GM12875 (cell line): ENCODE measurements around the gene SDK1.

Source experiments
- H3K4me3 ChIP-seq: one replicate; pipeline ENCODE4 v1.5.1; 2011; ENCODE audit warnings: low read depth, low read length, control low read depth
- TF ChIP-seq, protein P1 (sequence below): IDR thresholded peaks from 2 replicates; pipeline ENCODE4 v1.5.1; 2011; ENCODE audit warnings: low read depth, mild to moderate bottlenecking, control low read depth, inconsistent platforms, low read length, moderate library complexity, borderline replicate concordance; ENCODE audit not compliant: insufficient read depth

The SDK1 gene

GRCh38 chr7:3992841-3993240, 691.8 kb downstream of the SDK1 start:
- TF ChIP-seq, protein P1, sequence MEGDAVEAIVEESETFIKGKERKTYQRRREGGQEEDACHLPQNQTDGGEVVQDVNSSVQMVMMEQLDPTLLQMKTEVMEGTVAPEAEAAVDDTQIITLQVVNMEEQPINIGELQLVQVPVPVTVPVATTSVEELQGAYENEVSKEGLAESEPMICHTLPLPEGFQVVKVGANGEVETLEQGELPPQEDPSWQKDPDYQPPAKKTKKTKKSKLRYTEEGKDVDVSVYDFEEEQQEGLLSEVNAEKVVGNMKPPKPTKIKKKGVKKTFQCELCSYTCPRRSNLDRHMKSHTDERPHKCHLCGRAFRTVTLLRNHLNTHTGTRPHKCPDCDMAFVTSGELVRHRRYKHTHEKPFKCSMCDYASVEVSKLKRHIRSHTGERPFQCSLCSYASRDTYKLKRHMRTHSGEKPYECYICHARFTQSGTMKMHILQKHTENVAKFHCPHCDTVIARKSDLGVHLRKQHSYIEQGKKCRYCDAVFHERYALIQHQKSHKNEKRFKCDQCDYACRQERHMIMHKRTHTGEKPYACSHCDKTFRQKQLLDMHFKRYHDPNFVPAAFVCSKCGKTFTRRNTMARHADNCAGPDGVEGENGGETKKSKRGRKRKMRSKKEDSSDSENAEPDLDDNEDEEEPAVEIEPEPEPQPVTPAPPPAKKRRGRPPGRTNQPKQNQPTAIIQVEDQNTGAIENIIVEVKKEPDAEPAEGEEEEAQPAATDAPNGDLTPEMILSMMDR: no peak
- H3K4me3 ChIP-seq: no peak overlapping the region

- TF ChIP-seq, protein P1: no peak
- no peak overlapping the region for H3K4me3 ChIP-seq
Observed at GRCh38 chr7:3994764-3995163, 693.7 kb downstream of the SDK1 start.

GRCh38 chr7:3995187-3995586, 694.1 kb downstream of the SDK1 start:
- no peak overlapping the region for H3K4me3 ChIP-seq
- TF ChIP-seq, protein P1: no peak

DNA sequence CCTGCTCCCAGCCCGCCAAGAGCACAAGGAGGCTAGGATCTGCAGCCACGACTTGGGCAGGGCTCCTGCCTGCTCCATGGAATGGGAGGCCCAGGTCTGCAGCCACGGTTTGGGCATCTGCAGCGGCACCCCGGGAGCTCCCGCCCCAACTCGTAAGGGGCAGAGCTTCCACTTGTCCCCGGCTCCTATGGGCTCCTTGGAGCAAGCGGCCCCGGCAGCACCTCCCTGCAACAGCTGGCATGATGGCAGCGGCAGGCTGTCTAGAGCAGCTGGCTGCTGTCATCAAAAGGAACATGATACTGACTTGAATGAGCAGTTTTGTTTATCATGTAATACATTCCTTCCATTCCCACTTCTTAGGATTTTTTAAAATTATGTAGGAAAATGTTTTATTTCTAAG, 697.0 kb downstream of the SDK1 start:
- TF ChIP-seq, protein P1: no peak
- H3K4me3 ChIP-seq: no peak overlapping the region

GRCh38 chr7:4000139-4000538, 699.1 kb downstream of the SDK1 start:
- H3K4me3 ChIP-seq: no peak overlapping the region
- TF ChIP-seq, protein P1: no peak

DNA sequence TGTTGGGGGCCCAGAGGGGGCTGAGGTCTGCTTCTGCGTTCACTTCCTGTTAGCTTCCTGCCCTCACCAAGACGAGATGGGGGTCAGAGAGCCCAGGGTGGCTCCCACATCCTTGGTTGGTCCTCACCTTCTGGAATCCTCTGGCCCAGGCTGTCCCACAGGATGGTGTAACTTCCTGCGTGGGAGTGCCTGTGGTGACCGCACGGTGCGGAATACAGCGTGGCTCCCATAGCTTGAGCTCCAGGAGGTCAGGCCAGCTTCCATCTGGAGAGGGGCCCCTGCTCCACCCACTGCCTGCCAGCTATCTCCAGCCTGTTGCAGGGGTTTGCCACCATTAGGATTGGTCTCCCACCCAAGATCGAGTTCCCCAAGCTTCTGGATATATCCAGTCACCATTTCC, 699.9 kb downstream of the SDK1 start:
- TF ChIP-seq, protein P1: no peak
- no peak overlapping the region for H3K4me3 ChIP-seq

- H3K4me3 ChIP-seq: no peak overlapping the region
- TF ChIP-seq, protein P1: no peak
Observed at GRCh38 chr7:4001742-4002141, 700.7 kb downstream of the SDK1 start.
